SK-N-SH (cell line): ENCODE data around the gene PCYT1B. TPM values are rescaled to one million over a fixed set of nuclear protein-coding genes. Genes with fewer than 3 reads are reported as not detected.

Source experiments
- CTCF ChIA-PET: fragments of 300-600, 350-600 bp; formaldehyde crosslinking; extraction: SDS; loops from one replicate; lab custom pipeline; 2021; lab: Yijun Ruan, JAX
- POLR2A ChIA-PET: fragments of 350-600 bp; sonication (Branson Sonifier 250); formaldehyde crosslinking; extraction: SDS; loops from one replicate; lab custom pipeline; 2020; ENCODE audit warnings: antibody characterized with exemption, inconsistent platforms; lab: Yijun Ruan, JAX
- DNase-seq: peaks from one replicate; pipeline ENCODE4 v3.0.0; 2012
- H2AFZ ChIP-seq: fragments of 200-600 bp; sonication (generic); 2 replicates; pipeline ENCODE4 v1.8.1; 2016; ENCODE audit warnings: antibody characterized with exemption, mild to moderate bottlenecking, low read depth
- H3F3A ChIP-seq: fragments of 200-600 bp; sonication (generic); replicated peaks from 2 replicates; pipeline ENCODE3; 2016; ENCODE audit warnings: antibody characterized with exemption, mild to moderate bottlenecking; ENCODE audit not compliant: insufficient read depth
- H3K27ac ChIP-seq, 2 experiments: fragments of 200-500 bp in 1 of 2; fragments of 200-600 bp in 1 of 2; sonication (Bioruptor generic) in 1 of 2; sonication (generic), shearing (Covaris generic) in 1 of 2; 2 replicates each; pipeline versions ENCODE4 v1.5.1 to v1.6.1; 2014 to 2016; ENCODE audit warnings: low read depth in 2 of 2, inconsistent platforms in 1 of 2, low read length in 1 of 2, mild to moderate bottlenecking in 1 of 2, mixed read lengths in 1 of 2
- H3K27me3 ChIP-seq: fragments of 200-600 bp; sonication (generic), shearing (Covaris generic); 2 replicates; pipeline ENCODE4 v1.6.1; 2016; ENCODE audit warnings: mixed run types; ENCODE audit not compliant: insufficient read depth
- H3K36me3 ChIP-seq, 2 experiments: fragments of 200-500 bp in 1 of 2; fragments of 200-600 bp in 1 of 2; sonication (Bioruptor generic) in 1 of 2; sonication (generic) in 1 of 2; replicated peaks in 1 of 2; 2 replicates each; pipeline versions ENCODE3 to v1.5.1; 2014 to 2016; ENCODE audit warnings: low read length in 1 of 2, mild to moderate bottlenecking in 1 of 2; ENCODE audit not compliant: insufficient read depth in 2 of 2, control insufficient read depth in 1 of 2
- H3K4me1 ChIP-seq, 2 experiments: fragments of 200-500 bp in 1 of 2; fragments of 200-600 bp in 1 of 2; sonication (Bioruptor generic) in 1 of 2; sonication (generic), shearing (Covaris generic) in 1 of 2; 2 replicates each; pipeline versions ENCODE4 v1.5.1 to v1.6.1; 2014 to 2016; ENCODE audit warnings: low read depth in 1 of 2, low read length in 1 of 2, mixed run types in 1 of 2; ENCODE audit not compliant: insufficient read depth in 2 of 2, control insufficient read depth in 1 of 2
- H3K4me2 ChIP-seq: fragments of 200-600 bp; sonication (generic), shearing (Covaris generic); 2 replicates; pipeline ENCODE4 v1.6.1; 2017; ENCODE audit warnings: mixed run types
- H3K4me3 ChIP-seq, 2 experiments: fragments of 200-500 bp in 1 of 2; fragments of 200-600 bp in 1 of 2; sonication (Bioruptor generic) in 1 of 2; sonication (generic), shearing (Covaris generic) in 1 of 2; 2 replicates each; pipeline versions ENCODE4 v1.5.1 to v1.8.1; 2014 to 2016; ENCODE audit warnings: low read depth in 2 of 2, inconsistent platforms in 1 of 2, low read length in 1 of 2, mild to moderate bottlenecking in 1 of 2, mixed read lengths in 1 of 2, moderate library complexity in 1 of 2
- H3K79me2 ChIP-seq: fragments of 200-600 bp; sonication (generic); 2 replicates; pipeline ENCODE4 v1.8.1; 2017; ENCODE audit warnings: mild to moderate bottlenecking; ENCODE audit not compliant: insufficient read depth
- H3K9ac ChIP-seq: fragments of 200-600 bp; sonication (generic); 2 replicates; pipeline ENCODE4 v1.6.1; 2017; ENCODE audit warnings: mixed run types
- H3K9me2 ChIP-seq: fragments of 200-600 bp; sonication (generic); 2 replicates; pipeline ENCODE4 v1.6.1; 2017; ENCODE audit warnings: mixed run types
- H3K9me3 ChIP-seq: fragments of 200-600 bp; sonication (generic); 2 replicates; pipeline ENCODE4 v1.6.1; 2017; ENCODE audit warnings: mixed run types, mild to moderate bottlenecking, moderate library complexity
- H4K20me1 ChIP-seq: fragments of 200-600 bp; sonication (generic); 2 replicates; pipeline ENCODE4 v1.6.1; 2017; ENCODE audit warnings: mild to moderate bottlenecking, mixed run types; ENCODE audit not compliant: insufficient read depth
- ELF1 ChIP-seq: IDR thresholded peaks from 2 replicates; pipeline ENCODE4 v1.4.0; 2012
- EP300 ChIP-seq, 2 experiments: IDR thresholded peaks; 2 replicates each; pipeline versions ENCODE4 v1.4.0 to v1.6.1; 2012; ENCODE audit warnings: borderline replicate concordance in 1 of 2, low read depth in 1 of 2, low read length in 1 of 2
- EZH2phosphoT487 ChIP-seq: fragments of 200-600 bp; sonication (generic); IDR thresholded peaks from 2 replicates; pipeline ENCODE4 v1.6.1; 2017; ENCODE audit warnings: low read depth, mixed run types, mild to moderate bottlenecking, antibody characterized with exemption, moderate library complexity, borderline replicate concordance
- FOXJ3 ChIP-seq: sonication (generic); formaldehyde crosslinking; IDR thresholded peaks from 2 replicates; pipeline ENCODE4 v1.5.1; 2020; ENCODE audit warnings: mild to moderate bottlenecking, missing genetic modification reagents
- GATA2 ChIP-seq: sonication (generic); formaldehyde crosslinking; IDR thresholded peaks from 2 replicates; pipeline ENCODE4 v1.5.0; 2020; ENCODE audit warnings: mild to moderate bottlenecking, missing genetic modification reagents
- MEF2A ChIP-seq: IDR thresholded peaks from 2 replicates; pipeline ENCODE4 v1.4.0; 2012; ENCODE audit warnings: low read depth, borderline replicate concordance
- NFIC ChIP-seq: IDR thresholded peaks from 2 replicates; pipeline ENCODE4 v1.4.0; 2012; ENCODE audit warnings: borderline replicate concordance
- NRF1 ChIP-seq: IDR thresholded peaks from 2 replicates; pipeline ENCODE4 v1.6.1; 2012; ENCODE audit warnings: low read depth, mild to moderate bottlenecking, low read length
- RAD21 ChIP-seq: IDR thresholded peaks from 2 replicates; pipeline ENCODE4 v1.6.1; 2012; ENCODE audit warnings: mild to moderate bottlenecking, low read length
- RCOR1 ChIP-seq: fragments of 150-350 bp; IDR thresholded peaks from 2 replicates; pipeline ENCODE4 v1.6.1; 2017; ENCODE audit warnings: antibody characterized with exemption, low read length
- REST ChIP-seq: IDR thresholded peaks from 2 replicates; pipeline ENCODE4 v1.6.1; 2012; ENCODE audit warnings: mild to moderate bottlenecking, low read depth, low read length, moderate library complexity
- SIN3A ChIP-seq: IDR thresholded peaks from 2 replicates; pipeline ENCODE4 v1.6.1; 2012; ENCODE audit warnings: low read depth, mild to moderate bottlenecking, low read length, moderate library complexity, borderline replicate concordance
- TAF1 ChIP-seq: IDR thresholded peaks from 2 replicates; pipeline ENCODE4 v1.6.1; 2012; ENCODE audit warnings: low read depth, mild to moderate bottlenecking, low read length, moderate library complexity, borderline replicate concordance
- USF1 ChIP-seq: IDR thresholded peaks from 2 replicates; pipeline ENCODE4 v1.4.0; 2012; ENCODE audit warnings: low read depth, borderline replicate concordance
- ZBTB33 ChIP-seq: IDR thresholded peaks from 2 replicates; pipeline ENCODE4 v1.4.0; 2012; ENCODE audit warnings: low read depth, borderline replicate concordance
- WGBS: methylation state at CpG from one replicate; pipeline ENCODE4 v1.1.6; 2017; ENCODE audit warnings: low lambda C conversion rate; 5-methylcytosine and 5-hydroxymethylcytosine counted together
- polyA plus RNA-seq, 3 experiments: library from polyadenylated mRNA; depleted of rRNA; stranded (reverse); fragments of >200 nt; gene quantifications; 2 replicates each; pipeline ENCODE4 v1.2.3, GENCODE V29; 2012
- TF ChIP-seq, protein P1 (sequence below): fragments of 200-600 bp; sonication (generic); IDR thresholded peaks from 2 replicates; pipeline ENCODE4 v1.6.1; 2017; ENCODE audit warnings: antibody characterized with exemption, mild to moderate bottlenecking, moderate library complexity
- TF ChIP-seq, protein P2 (sequence below): IDR thresholded peaks from 2 replicates; pipeline ENCODE4; 2012

Gene PCYT1B
- polyA plus RNA-seq, 1 of the 3 experiments (the other 2 are of a cell fraction) = 2.6 TPM

- no peaks in the 10 kb centered on the region; the same call in 1 of the 2 replicates for H3K27me3 ChIP-seq
- CTCF ChIA-PET = interaction anchor here (0.6 to 0.7 kb wide), 2 partner anchors 9 to 199 kb away, joined by 3 to 4 read pairs; no protein-coding TSS in a partner anchor
- H3K4me3 ChIP-seq = no peak overlapping the region
- H3K79me2 ChIP-seq = no peaks in the 10 kb centered on the region
- 42% methylated on average over 5 of the region's 5 CpGs for WGBS
- no peak for TF ChIP-seq ZBTB33
- TF ChIP-seq TAF1 = no peak
- TF ChIP-seq, protein P1, sequence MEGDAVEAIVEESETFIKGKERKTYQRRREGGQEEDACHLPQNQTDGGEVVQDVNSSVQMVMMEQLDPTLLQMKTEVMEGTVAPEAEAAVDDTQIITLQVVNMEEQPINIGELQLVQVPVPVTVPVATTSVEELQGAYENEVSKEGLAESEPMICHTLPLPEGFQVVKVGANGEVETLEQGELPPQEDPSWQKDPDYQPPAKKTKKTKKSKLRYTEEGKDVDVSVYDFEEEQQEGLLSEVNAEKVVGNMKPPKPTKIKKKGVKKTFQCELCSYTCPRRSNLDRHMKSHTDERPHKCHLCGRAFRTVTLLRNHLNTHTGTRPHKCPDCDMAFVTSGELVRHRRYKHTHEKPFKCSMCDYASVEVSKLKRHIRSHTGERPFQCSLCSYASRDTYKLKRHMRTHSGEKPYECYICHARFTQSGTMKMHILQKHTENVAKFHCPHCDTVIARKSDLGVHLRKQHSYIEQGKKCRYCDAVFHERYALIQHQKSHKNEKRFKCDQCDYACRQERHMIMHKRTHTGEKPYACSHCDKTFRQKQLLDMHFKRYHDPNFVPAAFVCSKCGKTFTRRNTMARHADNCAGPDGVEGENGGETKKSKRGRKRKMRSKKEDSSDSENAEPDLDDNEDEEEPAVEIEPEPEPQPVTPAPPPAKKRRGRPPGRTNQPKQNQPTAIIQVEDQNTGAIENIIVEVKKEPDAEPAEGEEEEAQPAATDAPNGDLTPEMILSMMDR = peak; percentile 34; the same call in 1 of the 2 replicates
- no peak for TF ChIP-seq EP300 (IDR thresholded peaks at IDR 0.05; ENCODE audit: borderline replicate concordance in 1 of 2, low read depth in 1 of 2, low read length in 1 of 2)
- TF ChIP-seq RAD21 = 0 out of 2 replicates have a peak, but pooled peaks have one; percentile 13
- TF ChIP-seq SIN3A = no peak
- TF ChIP-seq, all 33 proteins: peak for 2
- Histone ChIP-seq H3K4me2 (no peak overlapping the region), H4K20me1 (no peaks in the 10 kb centered on the region), H3K4me1 (no peaks in the 10 kb centered on the region), H3K9me3 (no peaks in the 10 kb centered on the region), H3K9me2 (no peaks in the 10 kb centered on the region), H3K27ac (no peak overlapping the region), H3F3A (no peaks in the 10 kb centered on the region), H3K9ac (no peak overlapping the region), H3K36me3 (no peaks in the 10 kb centered on the region), H2AFZ (no peak overlapping the region)
- POLR2A ChIA-PET = no interaction called here
- DNase-seq = peak; percentile 8
Measured at GRCh38 chrX:24561121-24561520, 86.0 kb downstream of the PCYT1B start.

GRCh38 chrX:24553011-24553410 lies 94.1 kb downstream of the PCYT1B start:
- H3K4me3 ChIP-seq = no peak overlapping the region
- no peak overlapping the region for H3K27ac ChIP-seq
- H3K4me2 ChIP-seq = no peak overlapping the region
- no peaks in the 10 kb centered on the region for H3K79me2 ChIP-seq
- no peaks in the 10 kb centered on the region for H3K36me3 ChIP-seq
- no peaks in the 10 kb centered on the region for H3K27me3 ChIP-seq
- H3K9ac ChIP-seq = no peak overlapping the region
- H3K9me3 ChIP-seq = no peaks in the 10 kb centered on the region
- no peak for DNase-seq
- ChIA-PET CTCF (no interaction called here), POLR2A (no interaction called here)
- no peaks in the 10 kb centered on the region for H3K9me2 ChIP-seq
- no peaks in the 10 kb centered on the region for H4K20me1 ChIP-seq
- no peaks in the 10 kb centered on the region for H3K4me1 ChIP-seq
- H3F3A ChIP-seq = no peaks in the 10 kb centered on the region
- WGBS = 64% methylated on average over 4 of the region's 4 CpGs
- H2AFZ ChIP-seq = no peak overlapping the region
- no peak for TF ChIP-seq RAD21
- TF ChIP-seq, protein P2, sequence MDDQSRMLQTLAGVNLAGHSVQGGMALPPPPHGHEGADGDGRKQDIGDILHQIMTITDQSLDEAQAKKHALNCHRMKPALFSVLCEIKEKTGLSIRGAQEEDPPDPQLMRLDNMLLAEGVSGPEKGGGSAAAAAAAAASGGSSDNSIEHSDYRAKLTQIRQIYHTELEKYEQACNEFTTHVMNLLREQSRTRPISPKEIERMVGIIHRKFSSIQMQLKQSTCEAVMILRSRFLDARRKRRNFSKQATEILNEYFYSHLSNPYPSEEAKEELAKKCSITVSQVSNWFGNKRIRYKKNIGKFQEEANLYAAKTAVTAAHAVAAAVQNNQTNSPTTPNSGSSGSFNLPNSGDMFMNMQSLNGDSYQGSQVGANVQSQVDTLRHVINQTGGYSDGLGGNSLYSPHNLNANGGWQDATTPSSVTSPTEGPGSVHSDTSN = no peak
- no peak for TF ChIP-seq NFIC
- TF ChIP-seq USF1 = no peak
- TF ChIP-seq FOXJ3 (CRISPR knock-in tag) = no peak
- TF ChIP-seq GATA2 (CRISPR knock-in tag) = no peak
- no peak for TF ChIP-seq MEF2A
- TF ChIP-seq ELF1 = no peak
- no peak for TF ChIP-seq REST
- TF ChIP-seq SIN3A = no peak
- TF ChIP-seq EZH2phosphoT487 = no peak
- no peak for TF ChIP-seq NRF1
- TF ChIP-seq RCOR1 = no peak
